GM19239 (cell line): Measurements from ENCODE around the gene FAM20A.
"Not testable (repeated sequence)": the region's sequence is repeated elsewhere in the genome, so short reads cannot be mapped to it uniquely, and the experiment has no call there.

Experiments used
- DNase-seq: peaks from one replicate; pipeline ENCODE4 v3.0.0; 2011; ENCODE audit warnings: low spot score; ENCODE audit not compliant: insufficient read length
- FAIRE-seq: peaks from 2 replicates; lab custom pipeline; 2011; peaks lifted over from hg19 to GRCh38; lab: Jason Lieb, UNC

FAM20A gene

DNA sequence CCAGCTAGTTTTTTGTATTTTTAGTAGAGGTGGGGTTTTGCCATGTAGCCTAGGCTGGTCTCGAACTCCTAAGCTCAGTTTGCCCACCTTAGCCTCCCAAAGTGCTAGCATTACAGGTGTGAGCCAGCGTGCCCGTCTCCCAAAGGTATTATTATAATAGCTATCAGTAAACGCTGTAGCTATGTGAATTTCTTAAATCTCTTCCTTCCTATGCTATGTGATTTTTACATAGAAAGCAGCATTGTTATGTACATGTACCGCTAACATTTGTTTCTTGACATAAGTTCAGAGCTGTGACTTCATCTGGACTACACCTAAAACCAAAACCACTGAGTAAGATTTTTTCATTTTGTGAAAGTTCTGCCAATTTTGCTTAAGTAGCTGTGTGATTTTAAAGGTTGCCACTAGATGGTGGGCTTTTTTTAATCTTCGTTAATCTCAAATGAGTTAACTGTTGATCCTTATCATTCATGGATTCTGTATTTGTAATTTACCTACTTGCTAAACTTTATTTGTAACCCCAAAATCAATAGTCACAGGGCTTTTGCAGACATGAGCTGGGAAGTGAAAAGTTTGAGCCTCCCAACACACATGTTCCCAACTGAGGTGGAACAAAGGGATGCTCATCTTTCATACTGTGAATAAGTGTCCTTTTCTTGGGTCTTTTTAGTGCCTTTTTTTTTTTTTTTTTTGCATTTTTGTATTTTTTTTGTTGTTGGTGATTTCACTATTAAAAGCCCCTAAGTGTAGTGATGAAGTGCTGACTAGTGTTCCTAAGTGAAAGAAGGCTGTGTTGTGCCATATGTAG is 67.1 kb downstream of the FAM20A start:
- FAIRE-seq (no peak), DNase-seq (no peak)

DNA sequence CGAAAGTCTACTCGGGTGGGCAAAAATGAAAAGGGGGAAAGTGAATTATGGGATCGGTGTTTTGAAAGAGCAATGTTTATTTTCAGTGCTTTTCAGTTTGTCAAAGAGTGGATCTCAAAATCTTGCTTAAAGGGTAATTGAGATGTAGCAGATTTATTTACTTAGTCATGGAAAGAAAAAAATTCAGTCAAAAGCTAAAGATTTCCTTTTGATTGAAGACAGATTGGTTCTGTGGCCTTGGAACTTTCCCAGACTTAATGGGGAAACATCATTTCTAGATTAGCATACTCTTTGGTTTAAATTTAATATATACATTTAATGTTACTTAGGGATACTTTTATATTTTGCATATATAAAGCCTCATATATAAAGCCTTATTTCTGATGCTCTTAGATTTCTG is 68.3 kb downstream of the FAM20A start:
- no peak for FAIRE-seq

GRCh38 chr17:68531252-68531651 is 69.9 kb downstream of the FAM20A start:
- DNase-seq (no peak), FAIRE-seq (no peak)

More for the DNA sequence above, 68.3 kb downstream of the FAM20A start:
- no peak for DNase-seq

- FAIRE-seq, result no peak
- no peak for DNase-seq
Observed at GRCh38 chr17:68527314-68527713, 73.9 kb downstream of the FAM20A start.

- DNase-seq, result no peak
- FAIRE-seq, result no peak
Observed at GRCh38 chr17:68526548-68526947, 74.6 kb downstream of the FAM20A start.

GRCh38 chr17:68522266-68522665 is 78.9 kb downstream of the FAM20A start:
- DNase-seq (no peak), FAIRE-seq (no peak)

GRCh38 chr17:68519911-68520310 is 81.3 kb downstream of the FAM20A start:
- no peak for FAIRE-seq
- no peak for DNase-seq

DNA sequence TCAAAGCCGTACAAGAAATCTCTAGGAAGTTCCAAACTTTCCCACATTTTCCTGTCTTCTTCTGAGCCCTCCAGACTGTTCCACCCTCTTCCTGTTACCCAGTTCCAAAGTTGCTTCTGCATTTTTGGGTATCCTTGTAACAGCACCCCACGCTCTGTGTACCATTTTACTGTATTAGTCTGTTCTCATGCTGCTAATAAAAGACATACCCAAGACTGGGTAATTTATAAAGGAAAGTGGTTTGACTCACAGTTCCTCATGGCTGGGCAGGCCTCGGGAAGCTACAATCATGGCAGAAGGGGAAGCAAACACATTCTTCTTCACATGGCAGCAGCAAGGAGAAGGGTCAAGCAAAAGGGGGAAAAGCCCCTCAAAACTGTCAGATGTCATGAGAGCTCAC is 82.1 kb downstream of the FAM20A start:
- not testable (repeated sequence) for FAIRE-seq, DNase-seq

- no peak for DNase-seq
- FAIRE-seq, result no peak
Observed at GRCh38 chr17:68518063-68518815, 82.9 kb downstream of the FAM20A start.

GRCh38 chr17:68517605-68518004 is 83.6 kb downstream of the FAM20A start:
- not testable (repeated sequence) for DNase-seq, FAIRE-seq

- DNase-seq (no peak), FAIRE-seq (no peak)
Observed at GRCh38 chr17:68516732-68517131, 84.4 kb downstream of the FAM20A start.

- no peak for FAIRE-seq
- no peak for DNase-seq
Observed at GRCh38 chr17:68514831-68515635, 86.1 kb downstream of the FAM20A start.

DNA sequence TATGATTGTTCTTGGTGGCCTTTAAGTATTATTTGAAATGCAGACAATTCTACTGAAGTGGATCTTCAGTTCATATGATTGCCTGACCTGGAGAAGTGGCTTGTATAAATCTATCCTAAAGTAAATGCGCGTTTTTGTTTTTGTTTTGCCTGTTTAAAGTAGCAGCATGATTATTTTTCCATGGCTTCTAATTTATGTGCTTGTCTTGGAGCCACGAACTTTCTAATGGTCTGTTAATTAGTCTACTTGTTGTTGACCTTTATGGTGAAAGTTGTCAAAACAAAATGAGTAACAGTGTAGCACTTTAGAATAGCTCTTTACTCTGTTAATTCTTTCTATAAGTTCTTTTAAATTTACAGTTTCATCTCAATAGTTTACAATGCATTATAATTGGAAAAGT is 87.2 kb downstream of the FAM20A start:
- FAIRE-seq (peak; percentile 4), DNase-seq (no peak)

GRCh38 chr17:68512960-68513474 is 88.2 kb downstream of the FAM20A start:
- DNase-seq (no peak), FAIRE-seq (peak; percentile 23)

DNA sequence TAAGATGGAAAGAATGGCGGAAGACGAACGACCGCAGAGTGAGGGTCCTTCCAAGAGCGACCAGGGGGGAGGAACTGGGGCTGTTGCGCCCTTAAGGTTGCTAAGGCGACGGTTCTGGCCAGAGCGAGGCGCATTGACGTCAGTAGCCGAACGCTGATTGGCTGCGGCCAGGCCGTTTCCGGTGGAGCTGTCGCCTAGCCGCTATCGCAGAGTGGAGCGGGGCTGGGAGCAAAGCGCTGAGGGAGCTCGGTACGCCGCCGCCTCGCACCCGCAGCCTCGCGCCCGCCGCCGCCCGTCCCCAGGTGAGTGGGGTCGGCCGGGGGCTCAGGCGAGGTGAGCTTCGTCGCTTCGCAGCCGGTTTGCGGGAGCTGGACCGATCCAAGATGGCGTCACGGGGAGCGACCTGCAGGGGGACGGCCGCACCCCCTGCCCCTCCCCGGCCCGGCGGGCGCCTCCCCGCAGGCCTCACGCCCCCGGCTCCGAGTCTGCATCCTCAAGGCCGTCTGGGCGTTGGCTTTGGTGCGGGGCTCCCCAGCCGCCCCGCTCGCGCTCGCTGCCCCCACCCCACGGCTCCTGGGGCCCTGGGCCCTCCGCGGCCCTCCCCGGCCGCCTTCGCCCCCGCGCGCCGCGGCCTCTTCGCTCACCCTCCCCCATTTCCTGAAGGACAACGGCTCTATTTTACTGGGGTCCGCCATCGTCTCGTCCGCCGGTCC is 88.8 kb downstream of the FAM20A start, which contains the start of gene PRKAR1A:
Gene PRKAR1A, plus strand, starts transcription at position 184 of the 713 bp plus-strand sequence. CDS start 2,970 bp downstream, outside the sequence.
- peak; percentile 90 for FAIRE-seq
- peak; percentile 95 for DNase-seq

DNA sequence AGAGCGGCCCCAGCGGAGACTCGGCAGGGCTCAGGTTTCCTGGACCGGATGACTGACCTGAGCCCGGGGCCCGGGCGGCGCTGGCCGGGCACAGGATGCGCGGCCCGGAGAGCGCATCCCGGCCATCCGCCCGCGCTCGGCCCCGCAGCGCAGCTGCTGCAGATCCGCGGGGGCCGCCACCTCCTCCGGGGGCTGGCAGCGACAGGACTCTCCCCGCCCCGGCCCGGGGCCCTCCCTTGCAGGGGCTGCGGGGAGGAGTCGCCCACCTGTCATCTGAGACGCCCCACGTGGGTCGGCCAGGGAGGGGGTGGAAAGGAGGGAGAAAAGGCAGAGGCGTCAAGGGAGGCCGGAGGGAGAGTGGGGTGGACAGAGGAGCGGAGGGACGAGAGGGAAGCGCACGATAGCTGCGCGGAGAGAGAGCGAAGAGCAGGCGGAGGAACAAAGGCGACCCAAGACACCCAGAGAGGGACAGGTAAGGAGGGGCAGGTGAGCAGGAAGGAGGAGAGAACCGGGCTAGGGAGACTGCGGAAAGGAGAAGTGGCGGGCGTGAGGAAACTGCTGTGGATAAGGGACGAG is 89.4 kb downstream of the FAM20A start:
- DNase-seq (peak; percentile 46), FAIRE-seq (no peak)

DNA sequence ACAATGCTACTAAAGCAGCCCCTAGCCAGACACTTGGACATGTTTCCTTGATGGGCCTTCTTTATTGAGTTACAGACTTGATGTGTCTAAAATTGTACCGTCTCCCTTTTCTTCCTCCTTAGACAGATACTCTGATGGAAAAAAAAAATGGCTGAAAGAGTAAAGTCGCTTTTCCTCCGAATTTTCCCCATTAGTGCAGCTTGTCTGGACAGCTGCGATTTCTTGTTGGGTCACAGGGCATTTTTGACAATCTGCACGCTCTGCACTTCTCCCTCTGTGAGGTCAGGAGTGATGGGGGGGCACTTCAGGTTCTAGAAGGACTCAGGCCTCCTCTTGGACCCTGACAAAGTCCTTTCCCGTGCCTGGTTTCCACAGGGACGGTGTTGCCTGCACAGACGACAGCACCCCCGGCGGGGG is 89.9 kb downstream of the FAM20A start:
- FAIRE-seq (no peak), DNase-seq (no peak)

GRCh38 chr17:68509141-68510057 is 91.8 kb downstream of the FAM20A start:
- FAIRE-seq (no peak), DNase-seq (no peak)
